Measurements from ENCODE around the gene ARHGEF11.

Gene ARHGEF11

GRCh38 chr1:156998840-156999500 lies 46.6 kb downstream of the ARHGEF11 start:
- no peak for DNase-seq

GRCh38 chr1:156998301-156998700 lies 47.2 kb downstream of the ARHGEF11 start:
- DNase-seq = no peak

DNA sequence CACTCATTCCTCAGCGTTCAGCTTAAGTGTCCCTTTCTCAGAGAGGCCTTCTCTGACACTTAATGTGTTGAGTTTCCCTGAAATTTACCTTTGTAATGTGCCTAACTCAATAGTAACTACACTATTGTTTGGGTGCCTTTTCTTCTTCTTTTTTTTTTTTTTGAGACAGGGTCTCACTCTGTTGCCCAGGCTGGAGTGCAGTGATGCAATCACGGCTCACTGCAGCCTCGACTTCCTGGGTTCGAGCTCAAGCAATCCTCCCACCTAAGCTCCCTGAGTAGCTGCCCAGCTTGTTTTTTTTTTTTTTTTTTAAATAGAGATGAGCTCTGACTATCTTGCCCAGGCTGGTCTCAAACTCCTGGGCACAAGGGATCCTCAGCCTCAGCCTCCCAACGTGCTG lies 50.1 kb downstream of the ARHGEF11 start:
- DNase-seq = no peak

DNA sequence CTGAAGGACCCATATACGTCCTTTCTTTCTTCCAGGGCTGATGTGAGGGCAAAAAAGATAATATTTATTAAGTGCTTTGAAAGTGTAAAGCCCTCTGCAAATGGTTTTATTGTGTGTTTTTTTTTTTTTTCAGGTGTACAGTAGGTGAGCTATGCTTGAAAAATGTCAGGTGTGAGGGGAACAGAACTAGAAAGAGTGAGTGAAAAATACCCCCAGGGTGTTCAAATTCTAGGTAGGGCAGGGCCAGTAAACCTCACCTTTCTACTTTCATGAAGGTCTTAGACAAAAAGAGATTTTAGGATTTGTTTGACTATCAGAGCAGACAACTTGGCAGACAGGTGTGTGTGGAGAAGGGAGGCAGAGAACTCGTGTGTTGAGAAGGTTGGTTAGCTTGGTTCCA lies 51.3 kb downstream of the ARHGEF11 start:
- DNase-seq = no peak

- DNase-seq = no peak
These were observed 52.0 kb downstream of the ARHGEF11 start for GRCh38 chr1:156993426-156994147.

DNA sequence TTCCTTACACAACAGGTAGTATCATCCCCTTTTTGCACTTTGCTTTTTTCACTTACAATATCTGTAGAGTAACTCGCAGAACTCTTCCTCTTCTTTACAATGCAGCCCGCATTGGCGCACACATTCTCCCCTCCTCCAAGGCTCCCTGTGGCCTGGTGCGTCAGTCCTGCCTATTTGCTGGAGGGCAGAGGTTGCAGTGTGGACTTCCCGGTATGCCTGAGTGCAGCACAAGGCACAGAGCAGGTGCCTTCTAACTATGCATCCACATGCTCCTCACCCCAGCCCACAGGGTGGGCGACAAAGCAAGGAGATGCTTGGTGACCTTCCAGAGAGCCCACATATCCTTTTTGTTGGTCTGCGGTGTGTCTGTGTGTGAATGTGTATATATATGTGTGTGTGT lies 53.3 kb downstream of the ARHGEF11 start:
- DNase-seq = no peak

- DNase-seq = no peak
These were observed 57.8 kb downstream of the ARHGEF11 start for GRCh38 chr1:156987715-156988114.

- DNase-seq = no peak
These were observed 65.0 kb downstream of the ARHGEF11 start for GRCh38 chr1:156980551-156980950.

DNA sequence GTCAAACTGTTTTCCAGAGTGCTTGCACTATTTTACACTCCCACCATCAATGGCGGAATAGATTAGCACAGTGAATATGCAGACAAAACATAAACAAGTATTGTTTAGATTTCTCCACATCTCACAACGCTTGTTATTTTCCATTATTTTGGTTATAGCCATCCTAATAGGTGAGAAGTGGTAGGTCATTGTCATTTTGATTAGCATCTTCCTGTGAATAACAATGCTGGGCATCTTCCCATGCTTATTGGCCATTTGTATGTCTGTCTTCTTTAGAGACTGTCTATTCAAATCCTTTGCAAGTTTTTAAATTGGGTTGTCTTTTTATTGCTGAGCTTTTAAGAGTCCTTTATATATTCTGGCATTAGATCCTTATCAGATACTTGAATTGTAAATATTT lies 70.5 kb downstream of the ARHGEF11 start:
- no peak for DNase-seq

DNA sequence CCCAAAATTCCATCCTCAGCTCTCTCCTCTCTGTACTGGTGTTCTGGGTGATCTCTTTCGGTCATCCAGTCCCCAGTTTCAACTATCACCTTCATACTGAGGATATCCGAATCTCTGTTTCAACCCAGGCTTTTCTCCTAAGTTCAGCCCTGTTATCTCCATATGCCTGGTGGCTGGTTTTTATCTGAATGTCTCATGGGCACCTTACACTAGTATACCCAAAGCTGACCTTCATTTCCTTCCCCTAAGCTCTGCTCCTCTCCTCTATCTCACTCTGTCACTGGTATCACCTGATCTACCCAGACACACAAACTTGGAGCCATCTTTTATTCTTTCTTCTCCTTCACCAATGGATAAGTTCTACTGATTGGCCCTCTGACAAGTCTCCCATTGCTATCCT lies 72.1 kb downstream of the ARHGEF11 start:
- no peak for DNase-seq

- DNase-seq = peak; percentile 23 to 30
These were observed 75.5 kb downstream of the ARHGEF11 start for GRCh38 chr1:156970017-156970416.

DNA sequence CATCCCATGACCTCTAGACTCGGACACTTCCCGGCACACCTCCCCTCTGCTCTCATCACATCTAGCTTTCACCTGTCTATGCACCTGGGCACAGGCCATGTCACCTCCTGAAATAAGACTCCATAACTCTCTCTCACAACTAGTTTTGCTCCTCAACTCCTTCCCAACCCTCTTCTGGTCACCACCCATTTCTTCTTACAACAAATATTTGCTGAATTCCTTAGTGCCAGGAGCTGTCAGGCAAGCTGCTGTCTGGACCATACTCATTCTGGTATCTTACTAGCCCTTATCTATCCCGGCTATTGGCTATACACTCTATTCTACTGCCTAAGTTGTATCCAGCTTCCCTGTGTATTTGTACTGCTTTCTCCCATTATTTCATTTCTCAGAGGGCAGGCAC lies 76.0 kb downstream of the ARHGEF11 start:
- DNase-seq = no peak

- no peak for DNase-seq
These were observed 81.1 kb downstream of the ARHGEF11 start for GRCh38 chr1:156964441-156964840.

GRCh38 chr1:156963621-156964020 lies 81.9 kb downstream of the ARHGEF11 start:
- DNase-seq = peak; percentile 29 to 37

GRCh38 chr1:156961709-156962108 lies 83.8 kb downstream of the ARHGEF11 start:
- peak; percentile 22 to 37 for DNase-seq

DNA sequence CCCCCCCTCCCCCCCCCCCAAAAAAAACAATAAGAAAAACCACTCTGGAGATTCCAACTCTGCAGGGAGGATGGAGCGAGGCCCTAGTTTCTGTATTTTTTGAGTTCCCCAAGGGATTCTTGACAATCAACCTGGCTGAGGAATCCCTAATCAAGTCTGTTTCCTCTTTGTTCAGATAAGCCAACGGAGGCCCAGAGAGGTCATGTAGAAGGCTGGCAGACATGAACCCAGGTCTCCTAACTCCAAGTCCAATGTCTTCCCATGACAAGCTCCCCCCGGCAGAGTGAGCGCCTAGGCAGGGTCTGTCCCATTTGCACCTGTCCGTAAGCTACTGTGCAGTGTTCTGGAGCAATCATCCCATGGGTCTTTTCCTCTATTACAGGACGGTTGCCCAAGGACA lies 85.6 kb downstream of the ARHGEF11 start:
- no peak for DNase-seq

DNA sequence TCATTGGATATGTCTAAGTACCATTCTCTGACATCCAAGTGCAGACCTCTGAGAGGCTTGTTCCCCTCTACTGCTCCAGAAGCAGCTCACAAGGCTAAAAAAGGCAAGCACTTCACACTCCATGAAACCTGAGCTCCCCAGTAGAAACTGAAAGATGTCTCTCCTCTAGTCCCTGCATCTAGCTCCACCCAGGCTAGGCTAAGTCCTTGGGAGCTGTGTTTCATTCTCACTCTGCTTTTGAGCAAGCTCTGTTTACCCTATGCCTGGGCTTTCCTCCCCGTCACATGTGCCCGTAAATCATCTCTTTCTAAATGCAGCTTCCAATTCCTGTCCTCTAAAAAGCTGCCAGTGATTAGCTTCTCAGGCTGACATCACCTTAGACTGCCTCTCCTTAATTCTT lies 86.1 kb downstream of the ARHGEF11 start:
- no peak for DNase-seq

DNA sequence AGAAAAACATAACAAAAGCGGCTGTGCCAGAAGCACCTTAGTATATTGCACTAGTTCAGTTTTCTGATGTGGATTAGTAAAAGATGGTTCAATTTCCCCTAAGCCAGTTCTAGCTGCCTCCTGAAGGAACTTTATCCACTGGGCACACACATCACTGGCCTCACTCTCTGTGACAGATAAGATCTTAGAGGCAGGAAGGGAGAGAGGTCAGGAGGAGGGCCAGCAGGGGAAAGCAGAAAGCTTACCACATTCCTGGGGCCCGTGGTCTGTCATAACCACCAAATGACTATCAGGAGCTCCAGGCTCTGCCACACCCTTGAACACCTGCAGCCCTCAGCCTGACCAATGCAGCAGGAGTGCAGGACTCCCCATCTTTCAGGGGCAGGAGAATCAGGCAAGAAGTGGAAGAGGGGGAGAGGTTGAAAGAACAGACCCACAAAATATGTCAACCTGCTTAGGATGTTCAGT lies 87.3 kb downstream of the ARHGEF11 start:
- no peak for DNase-seq

DNA sequence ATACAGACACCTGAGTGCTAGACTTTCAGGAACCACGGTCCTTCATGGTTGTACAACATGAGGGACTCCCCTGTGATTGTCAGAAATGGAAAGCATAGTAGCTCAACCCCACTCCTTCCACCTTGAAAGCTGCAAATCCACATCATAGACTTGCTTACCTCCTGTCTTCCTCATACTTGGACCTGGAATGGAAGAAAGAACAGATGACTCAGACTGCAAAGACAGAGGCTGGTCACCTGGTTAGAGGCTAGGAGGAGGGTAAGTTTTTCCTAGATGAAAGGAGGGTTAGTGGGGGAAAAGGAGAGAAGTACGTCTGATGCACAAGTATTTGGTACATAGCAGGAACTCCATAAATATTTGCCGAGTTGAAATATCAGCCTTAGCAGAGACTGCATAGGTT lies 87.9 kb downstream of the ARHGEF11 start:
- no peak for DNase-seq

DNA sequence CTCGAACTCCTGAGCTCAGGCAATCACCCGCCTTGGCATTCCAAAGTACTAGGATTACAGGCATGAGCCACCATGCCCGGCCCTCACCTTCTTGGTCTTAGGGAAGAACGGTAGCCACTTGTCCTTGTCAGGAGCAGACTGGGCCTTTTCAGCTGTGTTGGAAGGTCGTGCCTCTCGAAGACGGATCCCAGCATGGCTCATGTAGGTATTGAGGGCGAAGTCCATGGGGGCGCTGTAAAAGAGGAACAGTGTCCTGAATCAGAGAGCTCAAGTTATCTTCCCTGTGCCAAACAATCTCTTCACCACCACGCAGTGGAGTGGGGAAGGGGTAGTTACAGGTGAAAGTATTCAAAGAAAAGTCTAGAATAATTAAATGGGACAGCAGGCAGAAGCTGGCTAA lies 89.2 kb downstream of the ARHGEF11 start:
- no peak for DNase-seq

DNA sequence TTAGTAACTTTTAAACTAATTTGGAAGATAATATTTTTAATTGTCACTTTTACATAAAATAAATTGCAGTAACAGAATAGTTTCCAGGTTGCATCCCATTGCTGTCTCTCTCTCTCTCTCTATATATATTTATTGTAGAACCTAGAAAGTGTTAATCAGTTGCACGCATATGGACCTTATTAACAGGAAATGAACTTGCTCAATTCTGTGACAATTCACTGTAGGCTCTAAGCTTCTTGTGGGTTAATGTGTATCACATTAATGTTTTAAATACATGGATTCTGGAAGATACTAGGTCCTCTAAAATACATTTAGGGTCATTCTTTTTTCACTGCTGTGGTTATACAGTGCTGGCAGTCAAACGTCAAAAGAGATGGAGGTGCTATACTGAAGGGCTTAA lies 92.0 kb downstream of the ARHGEF11 start:
- no peak for DNase-seq

DNA sequence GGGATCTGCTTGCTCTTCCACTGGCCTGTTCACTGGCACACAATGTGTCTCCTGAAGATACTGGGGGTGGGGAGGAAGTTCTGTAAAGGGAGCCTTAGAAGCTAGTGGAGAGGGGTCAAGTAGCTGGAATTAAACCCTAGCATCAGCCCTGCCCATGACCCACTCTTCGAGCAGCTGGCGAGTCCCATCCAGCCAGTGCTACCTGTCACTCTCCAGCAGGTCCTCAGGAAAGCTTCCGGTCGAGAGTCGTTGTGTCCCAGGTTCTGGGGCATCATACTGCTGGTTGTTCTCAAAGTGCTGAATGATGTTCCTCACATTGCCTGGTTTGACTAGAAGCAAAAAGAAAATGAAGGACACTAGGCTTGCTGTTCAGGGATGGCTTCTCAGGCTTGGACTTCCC lies 94.2 kb downstream of the ARHGEF11 start:
- no peak for DNase-seq

DNA sequence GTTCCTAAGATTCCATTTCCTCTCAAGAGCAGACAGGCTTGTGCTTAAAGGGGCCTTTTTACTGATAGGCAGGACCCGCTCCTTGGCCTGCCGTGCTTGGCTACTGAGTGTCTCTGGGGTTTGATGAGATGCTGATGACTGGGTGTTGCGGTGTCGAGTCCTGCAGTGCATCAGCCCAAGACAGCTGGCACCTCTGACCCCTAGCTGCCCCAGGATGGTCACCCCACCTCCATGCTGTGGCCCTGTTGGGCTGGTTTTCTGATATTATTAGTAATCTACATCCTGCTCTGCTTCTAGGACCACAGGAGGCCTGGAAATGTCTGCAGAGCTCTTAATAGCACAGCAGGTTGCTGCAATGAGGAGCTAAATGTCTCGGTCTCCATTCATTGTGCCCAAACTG lies 96.4 kb downstream of the ARHGEF11 start:
- no peak for DNase-seq

DNA sequence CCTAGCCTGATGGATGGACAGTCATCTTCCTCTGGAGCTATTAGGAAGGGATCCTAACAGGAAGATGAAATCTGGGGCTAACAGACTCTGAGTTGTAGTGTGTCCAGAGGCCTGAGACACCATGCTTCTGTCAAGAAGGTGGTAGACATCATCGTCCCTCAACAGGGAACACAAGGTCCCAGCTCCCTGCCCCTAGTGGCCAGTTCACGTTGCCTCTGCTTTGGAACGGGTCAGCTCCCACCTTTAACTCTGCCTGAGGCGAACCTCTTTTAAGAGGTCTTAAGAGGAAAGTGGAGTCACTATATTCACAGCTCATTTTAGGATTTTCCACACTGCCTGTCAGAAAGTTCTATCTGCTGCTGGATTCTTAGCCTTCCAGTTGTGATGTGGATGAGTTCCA lies 96.8 kb downstream of the ARHGEF11 start:
- no peak for DNase-seq
